MG63 (cell line): ENCODE data around the gene PLCXD1. TPM values are rescaled to one million over a fixed set of nuclear protein-coding genes. Genes with fewer than 3 reads are reported as not detected.
A peak's percentile ranks its signal among the peaks of the same experiment; 100 is the strongest.

Source experiments
- DNase-seq: peaks from one replicate; pipeline ENCODE4 v3.0.0-alpha.2; 2020
- H3K27me3 ChIP-seq: fragments of 250-450 bp; sonication (Bioruptor Pico); 2 replicates; pipeline ENCODE4 v1.5.1; 2020; ENCODE audit warnings: mild to moderate bottlenecking, moderate library complexity
- H3K36me3 ChIP-seq: fragments of 250-450 bp; sonication (Bioruptor Pico); 2 replicates; pipeline ENCODE4 v1.5.1; 2020; ENCODE audit warnings: mild to moderate bottlenecking, moderate library complexity
- H3K4me3 ChIP-seq: fragments of 250-450 bp; sonication (Bioruptor Pico); 2 replicates; pipeline ENCODE4 v1.5.1; 2020; ENCODE audit warnings: mild to moderate bottlenecking, moderate library complexity
- H3K9me3 ChIP-seq: fragments of 250-450 bp; sonication (Bioruptor Pico); 2 replicates; pipeline ENCODE4 v1.5.1; 2020; ENCODE audit warnings: mild to moderate bottlenecking, moderate library complexity
- total RNA-seq: library from RNA; depleted of rRNA; stranded (reverse); fragments of >200 nt; shearing (Covaris generic); gene quantifications from 2 replicates; pipeline ENCODE4 v1.2.3, GENCODE V29; 2014; ENCODE audit warnings: low replicate concordance

PLCXD1 gene
- total RNA-seq, 1 experiment from 2014 or later, result 8.4 TPM

DNA sequence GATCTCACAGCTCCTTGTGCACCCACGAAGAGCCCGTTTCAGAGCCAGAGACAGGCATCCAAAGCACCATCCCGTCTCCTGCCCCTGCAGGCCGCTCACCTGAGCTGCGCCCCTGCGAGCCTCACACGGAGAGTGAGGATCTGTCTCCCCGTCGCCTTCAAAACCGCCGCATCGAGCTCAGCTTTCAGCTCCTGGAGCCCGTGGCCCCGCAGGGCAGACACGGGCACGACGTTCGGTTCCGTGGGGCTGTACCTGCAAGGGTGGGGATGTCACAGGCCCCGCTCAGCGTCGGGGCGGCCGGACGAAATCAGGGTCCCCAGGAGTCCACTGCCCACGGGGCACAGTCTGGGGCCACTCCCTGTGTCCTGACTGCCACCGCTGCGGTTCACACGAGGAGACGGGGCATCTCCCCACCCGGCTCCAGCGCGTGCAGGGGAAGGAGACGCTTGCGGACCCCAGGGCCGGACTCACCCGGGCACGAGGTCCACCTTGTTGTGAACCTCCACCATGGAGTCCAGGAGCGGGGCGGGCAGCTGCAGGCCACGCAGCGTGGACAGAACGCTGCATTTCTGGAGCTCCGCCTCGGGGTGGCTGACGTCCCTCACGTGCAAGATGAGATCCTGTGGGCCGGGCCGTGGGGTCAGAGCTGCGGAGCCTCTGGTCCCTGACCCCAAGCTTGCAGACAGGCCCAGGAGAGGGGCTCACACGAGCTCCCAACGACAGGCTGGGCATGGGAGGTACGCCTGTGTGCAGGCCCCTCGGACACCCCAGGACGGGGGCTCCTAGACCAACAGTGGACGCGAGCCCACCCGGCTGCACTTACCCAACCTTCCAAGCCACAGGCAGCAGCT lies 26.3 kb downstream of the PLCXD1 start:
- no peaks in the 10 kb centered on the region for H3K27me3 ChIP-seq
- H3K9me3 ChIP-seq, result no peaks in the 10 kb centered on the region
- H3K36me3 ChIP-seq, result peaks cover 28% of the 10 kb centered on the region
- H3K4me3 ChIP-seq, result no peak overlapping the region
- DNase-seq, result no peak

DNA sequence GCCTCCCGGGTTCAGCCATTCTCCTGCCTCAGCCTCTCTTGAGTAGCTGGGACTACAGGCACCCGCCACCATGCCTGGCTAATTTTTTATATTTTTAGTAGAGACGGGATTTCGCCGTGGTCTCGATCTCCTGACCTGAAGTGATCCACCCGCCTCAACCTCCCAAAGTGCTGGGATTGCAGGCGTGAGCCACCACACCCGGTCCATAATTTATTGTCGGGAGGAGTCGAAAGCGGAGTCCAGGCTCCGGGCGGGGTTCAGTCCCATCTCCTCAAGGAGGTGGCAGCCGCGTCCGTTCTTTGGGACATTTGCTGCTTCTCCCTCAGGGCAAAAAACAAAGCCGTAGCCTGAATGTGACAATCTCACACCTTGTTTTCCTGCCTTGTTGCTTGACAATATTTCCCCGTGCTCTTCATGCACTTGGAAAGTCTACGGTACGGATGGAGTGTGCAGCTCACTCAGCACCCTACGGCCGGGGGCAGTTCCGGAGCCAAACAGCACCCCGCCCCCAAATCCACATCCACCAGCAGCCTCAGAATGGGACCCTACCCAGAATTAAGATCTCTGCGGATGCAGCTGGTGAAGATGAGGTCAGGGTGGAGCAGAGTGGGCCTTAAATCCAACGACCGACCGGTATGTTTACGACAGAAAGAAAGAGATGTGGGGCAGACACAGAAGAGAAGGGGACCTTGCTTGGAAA lies 27.8 kb downstream of the PLCXD1 start:
- Histone ChIP-seq H3K9me3 (no peaks in the 10 kb centered on the region), H3K4me3 (no peak overlapping the region), H3K27me3 (no peaks in the 10 kb centered on the region), H3K36me3 (peaks cover 21% of the 10 kb centered on the region)
- DNase-seq, result no peak

DNA sequence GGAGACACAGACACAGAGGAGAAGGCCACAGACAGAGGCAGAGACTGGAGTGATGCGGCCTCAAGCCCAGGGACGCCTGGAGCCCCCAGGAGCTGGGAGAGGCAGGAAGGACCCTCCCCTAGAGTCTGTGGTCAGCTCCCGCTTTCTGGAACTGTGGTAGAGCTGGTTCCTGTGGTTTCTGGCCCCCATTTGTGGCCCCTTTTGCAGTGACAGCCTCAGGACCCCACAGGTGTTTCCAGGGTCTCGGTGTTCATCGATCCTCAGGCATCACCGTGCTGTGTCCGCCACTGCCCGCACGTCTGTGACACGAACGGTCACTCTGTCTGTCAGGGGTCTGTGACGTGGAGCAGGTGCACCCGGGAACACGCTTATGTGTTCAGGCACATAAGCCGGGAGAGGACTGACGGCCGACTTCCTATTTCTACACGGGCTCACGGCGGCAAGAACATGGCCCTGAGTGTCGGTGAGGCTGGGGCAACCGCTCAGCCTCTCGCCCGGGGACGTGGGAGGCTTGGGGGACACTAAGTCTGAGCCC lies 29.5 kb downstream of the PLCXD1 start:
- Histone ChIP-seq H3K36me3 (peaks cover 21% of the 10 kb centered on the region), H3K4me3 (no peak overlapping the region), H3K27me3 (no peaks in the 10 kb centered on the region), H3K9me3 (no peaks in the 10 kb centered on the region)
- no peak for DNase-seq

DNA sequence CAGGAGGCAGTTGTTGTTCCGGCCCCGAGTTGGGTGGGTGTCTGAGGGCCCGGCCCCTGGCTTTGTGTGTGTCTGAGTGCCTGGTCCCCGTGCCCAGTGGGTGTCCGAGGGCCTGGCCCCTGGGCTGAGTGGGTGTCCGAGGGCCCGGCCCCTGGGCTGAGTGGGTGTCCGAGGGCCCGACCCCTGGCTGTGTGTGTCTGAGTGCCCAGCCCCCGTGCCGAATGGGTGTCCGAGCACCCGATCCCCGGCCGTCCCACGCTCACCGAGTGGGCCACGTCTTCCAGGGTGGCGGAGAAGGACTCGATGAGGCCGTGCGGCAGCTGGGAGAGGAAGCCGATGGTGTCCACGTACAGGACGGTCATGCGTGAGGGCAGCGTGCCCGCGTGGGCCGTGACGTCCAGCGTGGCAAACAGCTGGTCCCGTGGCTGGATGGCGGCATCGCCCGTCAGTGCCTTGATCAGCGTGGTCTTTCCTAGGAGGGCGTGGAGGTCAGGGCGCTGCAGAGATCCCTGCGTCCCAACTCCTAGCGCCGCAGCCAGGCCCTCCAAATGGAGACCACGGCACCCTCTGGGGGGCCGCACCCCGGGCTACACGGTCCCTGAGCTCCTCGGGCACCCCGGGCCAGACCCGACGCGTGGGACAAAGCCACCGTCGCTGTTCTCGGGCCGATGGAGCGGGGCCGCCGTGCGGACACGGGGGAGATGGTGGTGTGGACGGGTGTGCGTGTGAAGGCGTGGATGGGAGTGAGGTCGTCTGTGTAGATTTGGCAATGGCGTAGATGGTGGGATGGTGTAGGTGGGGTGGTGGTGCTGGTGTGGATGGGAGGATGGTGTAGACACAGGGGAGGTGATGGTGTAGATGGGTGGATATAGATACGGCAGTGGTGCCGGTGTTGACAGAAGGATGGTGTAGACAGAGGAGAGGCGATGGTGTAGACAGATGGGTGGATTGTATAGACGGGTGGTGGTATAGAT lies 30.3 kb downstream of the PLCXD1 start:
- DNase-seq, result no peak
- H3K4me3 ChIP-seq, result no peak overlapping the region
- H3K9me3 ChIP-seq, result no peaks in the 10 kb centered on the region
- peaks cover 20% of the 10 kb centered on the region for H3K36me3 ChIP-seq
- H3K27me3 ChIP-seq, result no peaks in the 10 kb centered on the region

DNA sequence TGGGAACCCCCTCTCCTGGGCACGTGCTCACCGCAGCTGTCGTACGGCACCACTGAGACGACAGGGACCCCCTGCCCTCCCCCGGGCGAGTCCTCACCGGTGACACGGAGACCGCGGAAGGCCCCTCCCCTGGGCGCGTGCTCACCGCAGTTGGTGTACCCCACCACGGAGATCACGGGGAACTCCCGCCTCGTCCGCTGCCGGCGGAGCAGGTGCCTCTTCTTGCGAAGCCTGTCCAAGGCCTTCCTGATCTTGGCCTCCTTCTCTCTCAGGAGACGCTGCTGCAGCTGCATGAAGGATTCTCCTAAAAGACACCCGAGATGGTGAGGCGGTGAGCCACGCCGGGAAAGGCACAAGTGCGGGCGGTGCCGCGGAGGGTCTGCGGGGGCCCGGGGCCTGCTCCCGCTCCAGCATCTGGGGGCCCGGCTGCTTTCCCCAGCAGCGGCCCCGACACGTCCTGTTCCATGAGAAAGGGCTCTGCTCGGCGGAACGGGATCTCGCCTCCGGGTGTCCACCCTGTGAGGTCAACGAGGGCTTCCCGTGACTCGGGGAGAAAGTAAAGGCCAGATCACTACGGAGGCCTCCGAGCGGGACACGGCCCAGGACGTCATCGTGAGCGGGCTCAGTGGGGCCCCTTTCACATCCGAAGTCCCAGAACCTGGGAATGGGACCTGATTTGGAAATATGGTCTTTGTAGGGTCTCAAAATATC lies 31.6 kb downstream of the PLCXD1 start:
- Histone ChIP-seq H3K27me3 (no peaks in the 10 kb centered on the region), H3K36me3 (peaks cover 18% of the 10 kb centered on the region), H3K4me3 (no peak overlapping the region), H3K9me3 (no peaks in the 10 kb centered on the region)
- DNase-seq, result no peak

DNA sequence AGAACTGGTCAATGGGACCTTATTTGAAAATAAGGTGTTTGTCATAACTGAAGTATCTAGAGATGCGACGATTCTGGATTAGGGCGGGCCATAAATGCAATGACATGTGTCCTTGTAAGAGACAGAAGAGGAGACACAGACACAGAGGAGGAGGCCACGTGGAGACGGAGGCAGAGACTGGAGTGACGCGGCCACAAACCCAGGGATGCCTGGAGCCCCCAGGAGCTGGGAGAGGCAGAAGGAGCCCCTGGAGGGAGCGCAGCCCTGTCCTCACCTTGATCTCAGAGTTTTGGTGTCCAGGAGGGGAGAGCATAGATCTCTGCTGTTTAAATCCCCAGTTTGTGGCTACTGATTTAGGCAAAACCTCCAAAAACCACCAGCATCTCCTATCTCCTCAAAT lies 32.4 kb downstream of the PLCXD1 start:
- Histone ChIP-seq H3K4me3 (no peak overlapping the region), H3K27me3 (no peaks in the 10 kb centered on the region), H3K9me3 (no peaks in the 10 kb centered on the region), H3K36me3 (peaks cover 18% of the 10 kb centered on the region)
- no peak for DNase-seq

DNA sequence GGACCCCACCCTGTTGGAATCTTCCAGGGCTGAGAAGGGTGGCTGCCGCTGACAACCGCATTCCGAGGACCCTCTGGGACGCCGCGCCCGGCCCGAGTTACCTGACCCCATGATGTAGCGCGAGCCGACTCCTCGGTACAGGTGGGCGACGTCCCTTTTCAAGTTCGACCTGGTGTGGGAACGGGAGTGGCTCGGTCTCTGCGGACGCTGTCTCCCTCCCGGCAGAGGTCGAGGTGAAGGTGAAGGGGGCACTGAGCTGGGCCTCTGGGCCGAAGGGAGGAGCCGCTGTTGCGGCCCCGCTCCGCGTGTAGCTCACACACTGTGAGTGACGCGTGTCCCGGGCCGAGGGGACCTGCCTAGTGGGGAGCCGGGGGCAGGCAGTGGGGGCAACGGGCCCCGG lies 32.9 kb downstream of the PLCXD1 start:
- H3K4me3 ChIP-seq, result no peak overlapping the region
- H3K9me3 ChIP-seq, result no peaks in the 10 kb centered on the region
- DNase-seq, result no peak
- no peaks in the 10 kb centered on the region for H3K27me3 ChIP-seq
- H3K36me3 ChIP-seq, result peaks cover 18% of the 10 kb centered on the region

DNA sequence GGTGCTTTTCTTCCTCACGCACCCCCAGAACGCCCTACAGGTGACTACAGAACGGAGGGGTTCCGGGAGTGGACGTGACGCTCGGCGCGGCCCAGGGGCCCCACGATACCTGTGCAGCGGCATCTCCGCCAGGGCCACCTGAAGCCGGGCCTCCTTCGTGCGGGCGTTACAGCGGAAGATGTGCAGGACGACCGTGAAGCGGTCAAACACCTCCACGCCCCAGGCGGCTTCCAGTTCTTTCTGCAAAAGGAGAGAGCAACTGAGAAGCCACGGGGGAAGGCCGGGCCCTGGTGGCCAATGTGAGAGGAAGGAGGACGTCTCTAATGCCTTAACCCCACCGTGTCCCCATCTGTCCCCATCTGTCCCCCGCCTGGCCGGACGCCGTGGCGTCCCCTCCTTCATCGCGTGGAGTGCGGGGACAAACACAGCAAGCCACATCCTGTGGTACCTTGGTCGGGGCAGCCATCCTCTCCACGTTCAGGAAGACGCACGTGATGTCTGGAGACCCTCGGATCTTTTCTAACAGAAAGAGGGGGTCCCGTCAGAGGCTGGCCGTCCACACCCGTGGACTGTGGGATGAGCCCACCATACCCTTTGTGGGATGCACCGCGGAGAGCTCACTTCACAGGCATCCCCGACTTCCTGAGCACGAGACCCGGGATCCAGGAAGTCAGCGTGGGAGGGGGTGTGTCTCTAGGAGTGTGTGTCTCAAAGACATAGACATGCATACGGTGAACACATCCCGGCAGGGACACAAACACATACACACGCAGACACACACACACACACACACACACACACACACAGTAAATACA lies 33.8 kb downstream of the PLCXD1 start:
- DNase-seq, result no peak
- Histone ChIP-seq H3K36me3 (peaks cover 18% of the 10 kb centered on the region), H3K4me3 (no peak overlapping the region), H3K27me3 (peaks cover 3% of the 10 kb centered on the region; the same call in 1 of the 2 replicates), H3K9me3 (no peaks in the 10 kb centered on the region)

DNA sequence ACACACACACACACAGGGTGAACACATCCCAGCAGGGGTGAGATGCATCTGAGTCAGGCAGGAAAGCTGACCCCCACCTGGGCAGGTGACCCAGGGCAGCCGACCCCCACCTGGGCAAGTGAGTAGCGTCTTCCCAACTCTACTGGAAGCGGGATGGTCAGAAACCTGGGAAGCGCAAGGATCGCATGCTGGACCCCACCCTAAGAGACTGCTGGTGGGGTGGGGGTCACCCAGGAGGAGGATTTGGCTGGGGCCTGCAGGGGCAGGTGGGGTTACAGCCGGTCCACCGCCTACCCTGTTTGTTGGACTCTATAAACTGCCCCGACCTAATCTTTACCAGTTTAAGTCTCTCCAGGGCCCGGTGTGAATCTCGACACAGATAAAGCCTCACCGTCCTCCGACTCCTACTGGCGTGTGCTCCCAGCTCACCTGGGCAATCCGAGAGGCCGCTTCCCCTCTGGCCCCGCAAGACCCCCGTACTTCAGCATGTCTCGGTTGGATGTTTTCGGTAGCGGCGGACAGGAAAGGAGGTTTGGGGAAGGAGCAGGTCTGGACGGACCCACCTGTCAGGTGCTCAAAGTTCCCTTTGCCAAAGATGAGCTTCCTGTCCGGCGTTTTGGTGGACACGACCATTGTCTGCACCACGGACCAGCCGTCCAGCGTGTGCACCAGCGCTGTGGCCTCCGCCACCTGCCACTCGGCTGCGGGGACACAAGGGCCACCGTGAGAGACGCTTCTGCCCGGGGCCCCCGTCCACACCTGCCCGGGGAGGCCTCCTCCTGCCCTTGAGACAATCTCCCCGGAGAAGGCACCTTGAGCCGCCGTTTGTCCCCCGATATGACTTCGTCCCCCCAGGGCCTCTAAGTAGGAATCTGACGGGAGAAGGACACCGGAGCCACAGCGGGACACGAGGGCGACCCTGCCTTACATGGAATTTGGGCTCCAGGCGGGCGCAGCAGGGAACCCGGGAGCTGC lies 35.5 kb downstream of the PLCXD1 start:
- Histone ChIP-seq H3K36me3 (peaks cover 14% of the 10 kb centered on the region), H3K27me3 (peaks cover 12% of the 10 kb centered on the region), H3K4me3 (no peak overlapping the region), H3K9me3 (no peaks in the 10 kb centered on the region)
- no peak for DNase-seq

DNA sequence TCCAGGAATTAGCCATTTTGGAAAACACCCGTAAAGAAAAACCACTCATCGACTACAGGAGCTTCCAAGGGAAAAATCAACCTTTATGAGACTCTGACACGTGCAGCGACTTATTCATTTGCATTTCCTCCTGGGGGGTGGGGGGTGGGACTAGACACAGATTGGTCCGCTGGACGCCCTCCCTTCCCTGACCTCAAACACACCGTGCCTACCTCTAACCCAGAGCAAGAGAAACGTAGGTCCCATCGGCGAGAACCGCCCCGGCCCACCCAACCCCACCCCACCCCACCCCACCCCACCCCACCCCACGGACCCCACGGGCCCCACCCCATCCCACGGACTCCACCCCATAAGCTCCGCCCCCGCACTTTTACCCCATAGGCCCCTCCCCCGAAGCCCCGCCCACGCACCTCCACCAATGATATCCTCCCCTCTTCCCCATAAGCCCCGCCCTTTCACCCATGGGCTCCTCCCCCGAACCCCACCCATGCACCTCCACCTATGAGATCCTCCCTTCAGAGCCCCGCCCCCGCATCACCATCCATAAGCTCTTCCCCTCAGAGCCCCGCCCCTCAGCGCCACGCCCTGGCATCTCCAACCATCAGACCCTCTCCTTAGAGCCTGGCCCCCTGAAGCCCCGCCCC lies 36.4 kb downstream of the PLCXD1 start:
- H3K4me3 ChIP-seq, result peak overlapping the region; percentile 72
- peaks cover 12% of the 10 kb centered on the region for H3K27me3 ChIP-seq
- DNase-seq, result no peak
- H3K36me3 ChIP-seq, result peaks cover 8% of the 10 kb centered on the region
- no peaks in the 10 kb centered on the region for H3K9me3 ChIP-seq

DNA sequence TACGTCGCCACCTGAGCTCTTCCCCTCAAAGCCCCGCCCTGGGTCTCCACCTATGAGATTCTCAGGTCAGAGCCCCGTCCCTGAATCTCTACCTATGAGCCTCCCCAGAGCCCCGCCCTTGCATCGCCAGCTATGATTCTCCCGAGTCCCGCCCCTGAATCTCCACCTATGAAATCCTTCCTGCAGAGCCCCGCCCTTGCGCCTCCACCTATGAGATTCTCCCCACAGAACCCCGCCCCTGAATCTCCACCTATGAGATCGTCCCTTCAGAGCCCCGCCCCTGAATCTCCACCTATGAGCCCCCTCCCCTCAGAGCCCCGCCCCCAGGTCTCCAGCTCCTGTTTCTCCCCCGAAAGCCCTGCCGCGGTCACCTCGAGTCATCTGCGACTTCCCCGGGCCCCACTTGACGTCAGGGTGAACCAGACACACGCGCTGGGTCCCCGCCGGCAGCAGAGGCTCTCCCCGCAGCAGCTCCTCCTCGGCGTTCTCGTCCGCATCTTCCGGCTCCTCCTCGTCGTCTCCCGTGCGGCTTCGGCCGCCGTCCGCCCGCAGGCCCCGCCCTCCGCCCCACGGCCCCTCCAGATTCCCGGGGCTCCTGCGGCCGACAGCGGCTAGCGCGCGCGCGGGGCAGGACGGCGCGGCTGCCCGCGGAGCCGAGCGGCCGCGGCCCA lies 37.0 kb downstream of the PLCXD1 start:
- peak overlapping the region; percentile 72 for H3K4me3 ChIP-seq
- peak; percentile 96 for DNase-seq
- peaks cover 15% of the 10 kb centered on the region for H3K27me3 ChIP-seq
- H3K36me3 ChIP-seq, result peaks cover 8% of the 10 kb centered on the region
- no peaks in the 10 kb centered on the region for H3K9me3 ChIP-seq

DNA sequence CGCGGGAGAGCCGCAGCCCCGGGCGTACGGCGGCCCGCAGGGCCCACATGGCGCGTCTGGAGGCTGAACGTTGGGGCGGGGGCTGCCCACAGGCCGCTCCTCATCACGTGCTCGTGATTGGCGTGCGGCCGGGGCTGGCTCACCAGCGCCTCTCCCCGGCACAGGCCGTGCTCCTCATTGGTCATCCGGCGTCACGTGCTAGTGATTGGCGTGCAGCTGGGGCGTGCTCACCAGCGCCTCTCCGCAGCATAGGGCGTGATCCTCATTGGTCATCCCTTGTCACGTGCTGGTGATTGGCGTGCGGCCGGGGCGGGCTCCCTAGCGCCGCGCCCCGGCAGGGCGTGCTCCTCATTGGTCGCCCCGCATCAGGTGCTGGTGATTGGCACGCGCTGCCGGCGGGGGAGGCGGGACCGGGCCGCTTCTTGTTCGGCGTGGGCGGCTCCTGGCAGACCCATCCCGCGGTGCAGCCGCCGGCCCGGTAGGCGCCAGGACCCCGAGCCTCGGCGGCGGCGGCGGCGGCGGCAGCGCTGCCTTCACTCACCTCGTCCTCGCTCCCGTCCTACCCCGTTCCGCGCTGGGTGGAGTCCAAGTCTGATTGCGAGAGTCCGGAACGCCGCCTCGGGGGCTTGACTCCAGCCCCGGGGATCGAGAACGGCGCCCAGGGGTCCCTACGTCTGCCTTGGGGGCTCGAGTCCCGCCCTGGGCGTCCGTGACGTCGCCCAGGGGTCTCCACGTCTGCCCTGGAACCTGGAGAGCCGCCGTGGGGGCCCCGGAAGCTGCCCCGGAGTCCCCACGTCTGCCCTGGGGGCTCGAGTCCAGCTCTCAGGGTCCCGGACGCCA lies 37.8 kb downstream of the PLCXD1 start, which contains the start of gene GTPBP6:
Gene GTPBP6 (minus strand): TSS at position 58 of the 840 bp plus-strand sequence. CDS start 9 bp downstream, at position 49.
- H3K27me3 ChIP-seq, result peaks cover 15% of the 10 kb centered on the region
- no peaks in the 10 kb centered on the region for H3K9me3 ChIP-seq
- H3K36me3 ChIP-seq, result peaks cover 8% of the 10 kb centered on the region
- H3K4me3 ChIP-seq, result peak within 1 kb of the TSS; percentile 92
- DNase-seq, result peak; percentile 99
